ENCODE results near the gene IDE.

The IDE gene

GRCh38 chr10:92483539-92483938, 90.4 kb downstream of the IDE start:
- H3K18ac ChIP-seq (ENCODE audit: low read depth in 1 of 2, low read length in 2 of 2), result no peak overlapping the region
- no peak overlapping the region for H2AK5ac ChIP-seq (ENCODE audit: low read length, severe bottlenecking)
- H2BK5ac ChIP-seq (ENCODE audit: low read depth, low read length, poor library complexity, severe bottlenecking), result no peak overlapping the region
- no peak overlapping the region for H3K23ac ChIP-seq (ENCODE audit: low read length in 2 of 2)
- no peak overlapping the region for H2BK12ac ChIP-seq (ENCODE audit: low read length in 2 of 2)
- H4K91ac ChIP-seq (ENCODE audit: low read length), result no peak overlapping the region
- WGBS, result 98% methylated on average over 4 of the region's 4 CpGs
- H3K14ac ChIP-seq (ENCODE audit: low read length in 2 of 2), result no peak overlapping the region
- no peak overlapping the region for H2BK120ac ChIP-seq (ENCODE audit: low read depth, low read length)
- H3K4me2 ChIP-seq (ENCODE audit: low read length, poor library complexity, severe bottlenecking), result no peak overlapping the region
- H3K9ac ChIP-seq (ENCODE audit: low read length), result no peak overlapping the region
- H3K4me3 ChIP-seq (ENCODE audit: insufficient read depth in 1 of 2, low read depth in 1 of 2, low read length in 2 of 2), result no peak overlapping the region
- no peak overlapping the region for H3K4ac ChIP-seq (ENCODE audit: low read depth in 1 of 2, low read length in 2 of 2)
- H2BK15ac ChIP-seq (ENCODE audit: low read depth, poor library complexity, severe bottlenecking), result no peak overlapping the region
- peaks cover 2% of the 10 kb centered on the region for H3K4me1 ChIP-seq (ENCODE audit: control insufficient read depth, insufficient read depth, low read depth, low read length)
- no peaks in the 10 kb centered on the region for H3K9me3 ChIP-seq (ENCODE audit: control insufficient read depth, low read length)
- no peak for DNase-seq
- no peaks in the 10 kb centered on the region for H3K27me3 ChIP-seq (ENCODE audit: control insufficient read depth in 1 of 2, insufficient read depth in 1 of 2, low read length in 2 of 2)
- peaks cover 40 to 63% of the 10 kb centered on the region in 2 experiments for H3K36me3 ChIP-seq (ENCODE audit: control insufficient read depth in 1 of 2, insufficient read depth in 2 of 2, low read depth in 1 of 2, low read length in 2 of 2)
- peaks cover 4% of the 10 kb centered on the region for H3K79me1 ChIP-seq (replicated peaks; ENCODE audit: low read length, poor library complexity, severe bottlenecking)
- H3K27ac ChIP-seq (ENCODE audit: low read length, poor library complexity, severe bottlenecking), result no peak overlapping the region
- H4K8ac ChIP-seq (ENCODE audit: low read length), result no peak overlapping the region
- H2AFZ ChIP-seq (ENCODE audit: low read depth, low read length), result no peak overlapping the region

- Histone ChIP-seq H2BK5ac (ENCODE audit: low read depth, low read length, poor library complexity, severe bottlenecking) (no peak overlapping the region), H2AK5ac (ENCODE audit: low read length, severe bottlenecking) (no peak overlapping the region), H3K14ac (ENCODE audit: low read length in 2 of 2) (no peak overlapping the region), H3K18ac (ENCODE audit: low read depth in 1 of 2, low read length in 2 of 2) (no peak overlapping the region), H4K8ac (ENCODE audit: low read length) (no peak overlapping the region), H2BK12ac (ENCODE audit: low read length in 2 of 2) (no peak overlapping the region), H3K9ac (ENCODE audit: low read length) (no peak overlapping the region), H3K4me2 (ENCODE audit: low read length, poor library complexity, severe bottlenecking) (no peak overlapping the region), H2AFZ (ENCODE audit: low read depth, low read length) (no peak overlapping the region), H2BK15ac (ENCODE audit: low read depth, poor library complexity, severe bottlenecking) (no peak overlapping the region), H3K27ac (ENCODE audit: low read length, poor library complexity, severe bottlenecking) (no peak overlapping the region), H3K23ac (ENCODE audit: low read length in 2 of 2) (no peak overlapping the region), H3K79me1 (replicated peaks; ENCODE audit: low read length, poor library complexity, severe bottlenecking) (peaks cover 4% of the 10 kb centered on the region), H2BK120ac (ENCODE audit: low read depth, low read length) (no peak overlapping the region), H3K4me3 (ENCODE audit: insufficient read depth in 1 of 2, low read depth in 1 of 2, low read length in 2 of 2) (no peak overlapping the region), H3K36me3 (ENCODE audit: control insufficient read depth in 1 of 2, insufficient read depth in 2 of 2, low read depth in 1 of 2, low read length in 2 of 2) (peaks cover 36 to 47% of the 10 kb centered on the region in 2 experiments), H3K9me3 (ENCODE audit: control insufficient read depth, low read length) (no peaks in the 10 kb centered on the region), H3K4ac (ENCODE audit: low read depth in 1 of 2, low read length in 2 of 2) (no peak overlapping the region), H3K27me3 (ENCODE audit: control insufficient read depth in 1 of 2, insufficient read depth in 1 of 2, low read length in 2 of 2) (no peaks in the 10 kb centered on the region), H4K91ac (ENCODE audit: low read length) (no peak overlapping the region), H3K4me1 (ENCODE audit: control insufficient read depth, insufficient read depth, low read depth, low read length) (peaks cover 2% of the 10 kb centered on the region)
- no peak for DNase-seq
Measured at GRCh38 chr10:92480413-92480812, 93.5 kb downstream of the IDE start.

GRCh38 chr10:92479547-92479946, 94.3 kb downstream of the IDE start:
- Histone ChIP-seq H2AFZ (ENCODE audit: low read depth, low read length) (no peak overlapping the region), H3K4ac (ENCODE audit: low read depth in 1 of 2, low read length in 2 of 2) (no peak overlapping the region), H4K8ac (ENCODE audit: low read length) (no peak overlapping the region), H2BK12ac (ENCODE audit: low read length in 2 of 2) (no peak overlapping the region), H3K18ac (ENCODE audit: low read depth in 1 of 2, low read length in 2 of 2) (no peak overlapping the region), H2BK120ac (ENCODE audit: low read depth, low read length) (no peak overlapping the region), H3K23ac (ENCODE audit: low read length in 2 of 2) (no peak overlapping the region), H3K4me2 (ENCODE audit: low read length, poor library complexity, severe bottlenecking) (no peak overlapping the region), H3K14ac (ENCODE audit: low read length in 2 of 2) (no peak overlapping the region), H2BK5ac (ENCODE audit: low read depth, low read length, poor library complexity, severe bottlenecking) (no peak overlapping the region), H3K27me3 (ENCODE audit: control insufficient read depth in 1 of 2, insufficient read depth in 1 of 2, low read length in 2 of 2) (no peaks in the 10 kb centered on the region), H3K4me3 (ENCODE audit: insufficient read depth in 1 of 2, low read depth in 1 of 2, low read length in 2 of 2) (no peak overlapping the region), H3K9ac (ENCODE audit: low read length) (no peak overlapping the region), H3K79me1 (replicated peaks; ENCODE audit: low read length, poor library complexity, severe bottlenecking) (peaks cover 2% of the 10 kb centered on the region), H2AK5ac (ENCODE audit: low read length, severe bottlenecking) (no peak overlapping the region), H3K36me3 (ENCODE audit: control insufficient read depth in 1 of 2, insufficient read depth in 2 of 2, low read depth in 1 of 2, low read length in 2 of 2) (peaks cover 32 to 53% of the 10 kb centered on the region in 2 experiments), H2BK15ac (ENCODE audit: low read depth, poor library complexity, severe bottlenecking) (no peak overlapping the region), H3K9me3 (ENCODE audit: control insufficient read depth, low read length) (no peaks in the 10 kb centered on the region), H4K91ac (ENCODE audit: low read length) (no peak overlapping the region), H3K27ac (ENCODE audit: low read length, poor library complexity, severe bottlenecking) (no peak overlapping the region), H3K4me1 (ENCODE audit: control insufficient read depth, insufficient read depth, low read depth, low read length) (peaks cover 2% of the 10 kb centered on the region)
- DNase-seq, result no peak
- WGBS, result 97% methylated on average over 6 of the region's 7 CpGs

- Histone ChIP-seq H2BK120ac (ENCODE audit: low read depth, low read length) (no peak overlapping the region), H3K23ac (ENCODE audit: low read length in 2 of 2) (no peak overlapping the region), H2BK12ac (ENCODE audit: low read length in 2 of 2) (no peak overlapping the region), H3K9ac (ENCODE audit: low read length) (no peak overlapping the region), H3K79me1 (replicated peaks; ENCODE audit: low read length, poor library complexity, severe bottlenecking) (peaks cover 2% of the 10 kb centered on the region), H2AK5ac (ENCODE audit: low read length, severe bottlenecking) (no peak overlapping the region), H3K27ac (ENCODE audit: low read length, poor library complexity, severe bottlenecking) (no peak overlapping the region), H4K91ac (ENCODE audit: low read length) (no peak overlapping the region), H3K36me3 (ENCODE audit: control insufficient read depth in 1 of 2, insufficient read depth in 2 of 2, low read depth in 1 of 2, low read length in 2 of 2) (peaks cover 28 to 50% of the 10 kb centered on the region in 2 experiments), H3K4me1 (ENCODE audit: control insufficient read depth, insufficient read depth, low read depth, low read length) (peaks cover 2% of the 10 kb centered on the region), H2BK5ac (ENCODE audit: low read depth, low read length, poor library complexity, severe bottlenecking) (no peak overlapping the region), H3K18ac (ENCODE audit: low read depth in 1 of 2, low read length in 2 of 2) (no peak overlapping the region), H3K14ac (ENCODE audit: low read length in 2 of 2) (no peak overlapping the region), H3K4ac (ENCODE audit: low read depth in 1 of 2, low read length in 2 of 2) (no peak overlapping the region), H3K27me3 (ENCODE audit: control insufficient read depth in 1 of 2, insufficient read depth in 1 of 2, low read length in 2 of 2) (no peaks in the 10 kb centered on the region), H2BK15ac (ENCODE audit: low read depth, poor library complexity, severe bottlenecking) (no peak overlapping the region), H3K4me3 (ENCODE audit: insufficient read depth in 1 of 2, low read depth in 1 of 2, low read length in 2 of 2) (no peak overlapping the region), H3K9me3 (ENCODE audit: control insufficient read depth, low read length) (no peaks in the 10 kb centered on the region), H4K8ac (ENCODE audit: low read length) (no peak overlapping the region), H3K4me2 (ENCODE audit: low read length, poor library complexity, severe bottlenecking) (no peak overlapping the region), H2AFZ (ENCODE audit: low read depth, low read length) (no peak overlapping the region)
- no peak for DNase-seq
- 100% methylated on average over 4 of the region's 5 CpGs for WGBS
Measured at GRCh38 chr10:92478536-92478935, 95.4 kb downstream of the IDE start.
